ENCODE data around the gene TNMD.

The TNMD gene

GRCh38 chrX:100642290-100642689, 57.6 kb downstream of the TNMD start:
- no peak for TF ChIP-seq CTCF (IDR thresholded peaks at IDR 0.05; ENCODE audit: control extremely low read depth, extremely low read depth, low read depth, missing control alignments)
- DNase-seq (ENCODE audit: extremely low spot score), result no peak
- CTCF ChIA-PET, result no interaction called here
- POLR2A ChIA-PET, result no interaction called here

- ChIA-PET POLR2A (no interaction called here), CTCF (interaction anchor here (1.5 kb wide), 1 partner anchor 18 kb away, joined by 3 read pairs; no protein-coding TSS in a partner anchor)
- TF ChIP-seq CTCF (IDR thresholded peaks at IDR 0.05; ENCODE audit: control extremely low read depth, extremely low read depth, low read depth, missing control alignments), result no peak
- DNase-seq (ENCODE audit: extremely low spot score), result no peak
These were observed 58.5 kb downstream of the TNMD start for GRCh38 chrX:100643212-100643611.

GRCh38 chrX:100643956-100644860, 59.5 kb downstream of the TNMD start, which contains the start of gene SRPX2:
Gene SRPX2 (plus strand): TSS chrX:100644199. CDS start chrX:100646323, 2,124 bp downstream.
- POLR2A ChIA-PET, result no interaction called here
- CTCF ChIA-PET, result interaction anchor here (1.5 kb wide), 1 partner anchor 19 kb away, joined by 3 read pairs; no protein-coding TSS in a partner anchor
- DNase-seq (ENCODE audit: extremely low spot score), result no peak
- no peak for TF ChIP-seq CTCF (IDR thresholded peaks at IDR 0.05; ENCODE audit: control extremely low read depth, extremely low read depth, low read depth, missing control alignments)

GRCh38 chrX:100645106-100645505, 60.4 kb downstream of the TNMD start:
- CTCF ChIA-PET, result no interaction called here
- no peak for DNase-seq (ENCODE audit: extremely low spot score)
- TF ChIP-seq CTCF (IDR thresholded peaks at IDR 0.05; ENCODE audit: control extremely low read depth, extremely low read depth, low read depth, missing control alignments), result no peak
- POLR2A ChIA-PET, result no interaction called here

GRCh38 chrX:100647095-100647494, 62.4 kb downstream of the TNMD start:
- no peak for TF ChIP-seq CTCF (IDR thresholded peaks at IDR 0.05; ENCODE audit: control extremely low read depth, extremely low read depth, low read depth, missing control alignments)
- ChIA-PET POLR2A (interaction anchor here (0.6 kb wide), 1 partner anchor 144 kb away, joined by 6 read pairs; no protein-coding TSS in a partner anchor), CTCF (no interaction called here)
- DNase-seq (ENCODE audit: extremely low spot score), result no peak

- no peak for TF ChIP-seq CTCF (IDR thresholded peaks at IDR 0.05; ENCODE audit: control extremely low read depth, extremely low read depth, low read depth, missing control alignments)
- ChIA-PET CTCF (no interaction called here), POLR2A (interaction anchor here (0.6 kb wide), 1 partner anchor 145 kb away, joined by 6 read pairs; no protein-coding TSS in a partner anchor)
- DNase-seq (ENCODE audit: extremely low spot score), result no peak
These were observed 63.0 kb downstream of the TNMD start for GRCh38 chrX:100647739-100648138.
